Sigmoid colon (tissue), 7 donors: ENCODE results near the gene ARHGAP22. TPM values are rescaled to one million over a fixed set of nuclear protein-coding genes. Genes with fewer than 3 reads are reported as not detected.
A peak's percentile ranks its signal among the peaks of the same experiment; 100 is the strongest.

Source experiments
- DNase-seq: peaks from one replicate; pipeline ENCODE4 v3.0.0-alpha.2; 2019
- H3K27ac ChIP-seq, 4 donors: fragments of 200-600 bp; sonication (generic); one replicate each; pipeline ENCODE4 v1.5.1; 2016 to 2019; ENCODE audit warnings: mild to moderate bottlenecking in 1 of 4
- H3K27me3 ChIP-seq, 3 donors: fragments of 200-600 bp; sonication (generic); one replicate each; pipeline ENCODE4 v1.5.1; 2019; ENCODE audit warnings: mild to moderate bottlenecking in 1 of 3
- H3K36me3 ChIP-seq, 4 donors: fragments of 200-600 bp; sonication (generic); one replicate each; pipeline ENCODE4 v1.5.1; 2016 to 2019
- H3K4me1 ChIP-seq, 4 donors: fragments of 200-600 bp; sonication (generic); one replicate each; pipeline ENCODE4 v1.5.1; 2017 to 2019
- H3K4me3 ChIP-seq, 4 donors: fragments of 200-600 bp; sonication (generic); one replicate each; pipeline ENCODE4 v1.5.1; 2017 to 2019; ENCODE audit warnings: mild to moderate bottlenecking in 2 of 4, moderate library complexity in 1 of 4
- H3K9me3 ChIP-seq, 4 donors: fragments of 200-600 bp in 3 of 4; sonication (generic) in 3 of 4; one replicate each; pipeline versions ENCODE4 v1.5.1 to v1.6.1; 2013 to 2019
- CTCF ChIP-seq, 4 experiments: fragments of 450-650 bp in 3 of 4; fragments of 200-600 bp in 1 of 4; IDR thresholded peaks; one replicate each; pipeline ENCODE4 v1.5.1; 2016 to 2019; ENCODE audit warnings: antibody characterized with exemption in 4 of 4, mild to moderate bottlenecking in 3 of 4, moderate library complexity in 2 of 4
- EP300 ChIP-seq, 4 donors: sonication (generic); formaldehyde crosslinking; IDR thresholded peaks; one replicate each; pipeline ENCODE4 v1.6.1; 2017; ENCODE audit warnings: antibody characterized with exemption in 4 of 4
- POLR2A ChIP-seq, 2 donors: fragments of 450-650 bp; IDR thresholded peaks; one replicate each; pipeline ENCODE4 v1.6.1; 2016; ENCODE audit warnings: antibody characterized with exemption in 2 of 2, mild to moderate bottlenecking in 2 of 2, moderate library complexity in 2 of 2
- POLR2AphosphoS5 ChIP-seq, 4 donors: sonication (generic); formaldehyde crosslinking; IDR thresholded peaks; one replicate each; pipeline ENCODE4 v1.6.1; 2017; ENCODE audit warnings: antibody characterized with exemption in 4 of 4
- WGBS, 2 donors: extraction: QIAGEN DNeasy Blood & Tissue Kit; methylation state at CpG; one replicate each; pipeline ENCODE4 v1.1.7; 2013; 5-methylcytosine and 5-hydroxymethylcytosine counted together
- intact Hi-C: fragments of 100-400 bp; cut with DNase I; formaldehyde crosslinking; loops from one replicate; pipeline ENCODE4 v1.15.1; 2023
- polyA plus RNA-seq, 3 donors: library from polyadenylated mRNA; stranded (reverse); fragments of 200-250 nt; gene quantifications; one replicate each; pipeline ENCODE4 v1.2.3, GENCODE V29; 2013
- total RNA-seq, 4 donors: library from RNA; depleted of rRNA; stranded (reverse); fragments of >200 nt; gene quantifications; one replicate each; pipeline ENCODE4 v1.1.0, GENCODE V29; 2016
- donor health status: healthy with polysubstance abuse.
- donor health status: Bipolar disorder and iron deficiency.
- donor health status: healthy.

Gene ARHGAP22
- total and polyA plus RNA-seq, 7 donors, result 1.2 to 6.4 (median 3.1) TPM

DNA sequence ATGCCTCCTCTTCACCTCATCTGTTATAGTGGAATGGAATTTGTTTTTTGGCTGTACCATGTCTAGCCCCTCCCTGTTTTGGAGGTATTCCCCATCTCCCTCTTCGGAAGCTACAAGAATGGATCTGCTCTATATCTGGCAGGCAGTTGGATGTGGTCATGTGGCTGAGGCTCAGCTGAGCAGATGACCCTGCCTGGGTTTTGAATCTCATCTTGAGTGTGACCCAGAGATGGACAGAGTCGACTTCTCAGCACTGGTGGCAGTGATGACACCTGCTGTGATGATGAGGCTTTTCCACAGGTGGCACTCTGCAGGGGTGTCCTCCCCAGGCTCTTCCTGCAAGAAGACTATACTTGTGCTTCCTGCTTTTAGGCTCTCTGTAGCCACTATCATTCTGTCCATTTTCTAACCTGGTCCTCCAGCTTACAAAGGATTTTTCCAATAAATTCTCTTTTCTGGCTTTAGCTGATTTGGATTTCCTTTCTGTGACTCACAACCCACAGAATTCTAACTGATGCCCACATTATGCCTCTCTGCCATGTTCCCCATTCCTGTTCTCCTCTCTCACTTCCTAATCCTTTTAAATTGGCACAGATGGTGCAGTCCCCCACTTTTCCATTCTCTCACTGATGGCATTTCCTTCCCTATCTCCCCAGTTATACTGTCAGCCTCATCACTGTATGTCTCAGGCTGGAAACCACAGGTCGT is 7.5 kb upstream of the ARHGAP22 start:
- Histone ChIP-seq H3K4me3 (no peak overlapping the region), H3K27ac (no peak overlapping the region), H3K4me1 (peaks cover 0 to 4% (median 0%) of the 10 kb centered on the region in 4 donors), H3K36me3 (no peaks in the 10 kb centered on the region), H3K27me3 (no peaks in the 10 kb centered on the region), H3K9me3 (peaks cover 0 to 2% (median 0%) of the 10 kb centered on the region in 4 donors)
- intact Hi-C loops, result no loop called here
- TF ChIP-seq EP300 (IDR thresholded peaks at IDR 0.05), result no peak
- no peak for TF ChIP-seq POLR2AphosphoS5 (IDR thresholded peaks at IDR 0.05)
- no peak for TF ChIP-seq CTCF (IDR thresholded peaks at IDR 0.05)
- no peak for TF ChIP-seq POLR2A (IDR thresholded peaks at IDR 0.05)
- no peak for DNase-seq
- WGBS, 2 donors, result 75 to 80% methylated on average over 3 of the region's 3 CpGs

DNA sequence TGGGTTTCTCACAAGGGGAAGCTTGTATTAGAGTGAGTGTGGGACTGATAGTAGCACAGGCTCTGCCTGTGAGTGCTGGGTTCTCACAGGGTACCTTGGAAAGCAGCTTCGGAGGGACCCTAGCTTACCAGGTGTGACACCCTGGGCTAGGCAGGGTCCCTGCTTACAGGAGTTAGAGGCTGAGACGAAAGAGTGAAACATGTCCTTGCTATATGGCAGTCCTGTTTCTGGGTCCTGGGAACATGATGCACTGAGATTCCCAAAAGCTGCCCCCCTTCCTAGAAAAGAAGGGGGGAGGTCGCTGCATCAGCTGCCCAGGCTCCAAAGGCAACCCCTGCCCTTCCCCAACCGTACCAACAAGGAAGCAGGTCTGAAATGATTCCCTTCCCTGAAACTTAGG is 6.3 kb upstream of the ARHGAP22 start:
- DNase-seq, result no peak
- intact Hi-C loops, result no loop called here
- 77 to 85% methylated on average over 4 of the region's 4 CpGs for WGBS, 2 donors

DNA sequence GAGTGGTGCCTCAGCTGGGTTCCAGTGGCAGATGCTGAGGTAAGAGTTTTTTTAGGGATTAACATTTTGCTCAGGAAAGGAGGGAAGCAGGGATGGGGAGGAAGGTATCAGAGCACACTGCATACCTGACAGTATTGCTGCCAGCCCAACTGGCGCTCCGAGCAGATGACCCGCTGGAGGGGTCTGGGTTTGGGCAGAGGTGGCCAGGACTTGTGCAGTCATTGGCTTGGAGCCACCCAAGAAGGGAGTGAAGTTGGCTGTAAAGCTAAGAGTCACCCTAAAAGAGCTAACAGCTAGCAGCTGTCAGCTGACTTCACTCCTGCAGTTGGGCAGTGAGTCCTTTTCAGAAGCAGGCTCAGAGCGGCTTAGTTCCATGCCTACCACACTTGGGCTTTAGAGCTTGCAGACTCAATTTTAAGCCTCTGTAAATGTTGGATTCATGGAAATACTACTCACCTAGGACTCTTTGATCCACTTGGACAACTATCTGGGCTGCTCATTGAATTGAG is 5.8 kb upstream of the ARHGAP22 start:
- peak; percentile 56 for DNase-seq
- no peak for TF ChIP-seq POLR2AphosphoS5 (IDR thresholded peaks at IDR 0.05)
- TF ChIP-seq EP300 (IDR thresholded peaks at IDR 0.05), result no peak
- TF ChIP-seq CTCF (IDR thresholded peaks at IDR 0.05), result no peak
- no peak for TF ChIP-seq POLR2A (IDR thresholded peaks at IDR 0.05)
- Histone ChIP-seq H3K27me3 (no peaks in the 10 kb centered on the region), H3K27ac (no peak overlapping the region), H3K9me3 (peaks cover 0 to 2% (median 0%) of the 10 kb centered on the region in 4 donors), H3K4me3 (no peak overlapping the region), H3K4me1 (peaks cover 0 to 4% (median 0%) of the 10 kb centered on the region in 4 donors), H3K36me3 (no peaks in the 10 kb centered on the region)
- WGBS, 2 donors, result 95 to 97% methylated on average over 4 of the region's 4 CpGs
- intact Hi-C loops, result no loop called here

More for the DNA sequence above, 6.3 kb upstream of the ARHGAP22 start:
- Histone ChIP-seq H3K4me3 (no peak overlapping the region), H3K4me1 (peaks cover 0 to 4% (median 0%) of the 10 kb centered on the region in 4 donors), H3K27me3 (no peaks in the 10 kb centered on the region), H3K9me3 (peaks cover 0 to 2% (median 0%) of the 10 kb centered on the region in 4 donors), H3K27ac (no peak overlapping the region), H3K36me3 (no peaks in the 10 kb centered on the region)
- TF ChIP-seq POLR2A (IDR thresholded peaks at IDR 0.05) (no peak), EP300 (IDR thresholded peaks at IDR 0.05) (no peak), POLR2AphosphoS5 (IDR thresholded peaks at IDR 0.05) (no peak), CTCF (IDR thresholded peaks at IDR 0.05) (no peak)

GRCh38 chr10:48609899-48610584 is 5.2 kb upstream of the ARHGAP22 start:
- WGBS, 2 donors, result 92 to 94% methylated on average over 4 of the region's 4 CpGs
- Histone ChIP-seq H3K27me3 (no peaks in the 10 kb centered on the region), H3K4me3 (no peak overlapping the region), H3K36me3 (no peaks in the 10 kb centered on the region), H3K4me1 (peaks cover 0 to 9% (median 2%) of the 10 kb centered on the region in 4 donors), H3K9me3 (peaks cover 0 to 2% (median 0%) of the 10 kb centered on the region in 4 donors), H3K27ac (no peak overlapping the region)
- TF ChIP-seq CTCF (IDR thresholded peaks at IDR 0.05) (no peak), EP300 (IDR thresholded peaks at IDR 0.05) (no peak), POLR2A (IDR thresholded peaks at IDR 0.05) (no peak), POLR2AphosphoS5 (IDR thresholded peaks at IDR 0.05) (no peak)
- intact Hi-C loops, result no loop called here
- DNase-seq, result no peak
